PC-9 (cell line): ENCODE results near the gene GDPD3.

Experiments used
- EZH2 ChIP-seq: fragments of 200-600 bp; sonication (generic); IDR thresholded peaks from 2 replicates; pipeline ENCODE4 v1.8.0; 2017; ENCODE audit warnings: antibody characterized with exemption, low read depth
- TF ChIP-seq, protein P1 (sequence below): fragments of 200-600 bp; sonication (generic); conservative IDR thresholded peaks from 2 replicates; pipeline ENCODE4 v1.6.1; 2017; ENCODE audit warnings: mixed run types, antibody characterized with exemption, mild to moderate bottlenecking, moderate library complexity

- TF ChIP-seq, protein P1, sequence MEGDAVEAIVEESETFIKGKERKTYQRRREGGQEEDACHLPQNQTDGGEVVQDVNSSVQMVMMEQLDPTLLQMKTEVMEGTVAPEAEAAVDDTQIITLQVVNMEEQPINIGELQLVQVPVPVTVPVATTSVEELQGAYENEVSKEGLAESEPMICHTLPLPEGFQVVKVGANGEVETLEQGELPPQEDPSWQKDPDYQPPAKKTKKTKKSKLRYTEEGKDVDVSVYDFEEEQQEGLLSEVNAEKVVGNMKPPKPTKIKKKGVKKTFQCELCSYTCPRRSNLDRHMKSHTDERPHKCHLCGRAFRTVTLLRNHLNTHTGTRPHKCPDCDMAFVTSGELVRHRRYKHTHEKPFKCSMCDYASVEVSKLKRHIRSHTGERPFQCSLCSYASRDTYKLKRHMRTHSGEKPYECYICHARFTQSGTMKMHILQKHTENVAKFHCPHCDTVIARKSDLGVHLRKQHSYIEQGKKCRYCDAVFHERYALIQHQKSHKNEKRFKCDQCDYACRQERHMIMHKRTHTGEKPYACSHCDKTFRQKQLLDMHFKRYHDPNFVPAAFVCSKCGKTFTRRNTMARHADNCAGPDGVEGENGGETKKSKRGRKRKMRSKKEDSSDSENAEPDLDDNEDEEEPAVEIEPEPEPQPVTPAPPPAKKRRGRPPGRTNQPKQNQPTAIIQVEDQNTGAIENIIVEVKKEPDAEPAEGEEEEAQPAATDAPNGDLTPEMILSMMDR = no peak
- no peak for TF ChIP-seq EZH2
These were observed 43.9 kb upstream of the GDPD3 start for GRCh38 chr16:30157214-30157613.
